ENCODE data around the gene FAM107A.

FAM107A gene, protein sequence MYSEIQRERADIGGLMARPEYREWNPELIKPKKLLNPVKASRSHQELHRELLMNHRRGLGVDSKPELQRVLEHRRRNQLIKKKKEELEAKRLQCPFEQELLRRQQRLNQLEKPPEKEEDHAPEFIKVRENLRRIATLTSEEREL

DNA sequence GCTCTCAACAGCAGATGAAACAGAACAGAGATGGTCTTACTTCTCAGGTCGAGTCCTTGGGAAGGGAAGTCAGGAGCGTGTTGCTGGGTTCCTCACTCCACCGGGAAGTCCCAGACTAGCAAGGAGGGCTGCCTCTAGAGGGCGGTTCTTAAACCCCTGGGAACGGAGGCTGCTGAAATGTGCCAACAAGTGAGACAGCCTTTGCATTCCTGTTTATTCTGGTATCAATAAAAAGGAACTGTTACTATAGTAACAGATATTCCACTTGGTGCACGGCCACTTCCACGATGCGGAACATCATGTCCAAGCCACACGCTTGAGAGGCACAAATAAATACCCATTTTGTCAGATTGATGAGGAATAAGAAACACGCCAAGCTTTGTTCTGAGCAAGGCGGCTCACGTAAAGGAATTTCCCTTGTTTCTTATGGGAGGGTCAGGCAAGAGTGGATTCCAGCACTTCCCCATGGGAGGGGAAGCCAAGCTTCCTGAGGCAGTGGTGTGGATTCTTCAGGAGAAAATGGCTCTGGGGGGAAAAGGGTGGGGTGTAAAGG, at the start of gene FAM107A:
FAM107A (minus strand) TSS at position 123 of the 553 bp plus-strand sequence. CDS start 7,531 bp downstream, outside the sequence.
- DNase-seq (ENCODE audit: low read depth) = no peak

DNA sequence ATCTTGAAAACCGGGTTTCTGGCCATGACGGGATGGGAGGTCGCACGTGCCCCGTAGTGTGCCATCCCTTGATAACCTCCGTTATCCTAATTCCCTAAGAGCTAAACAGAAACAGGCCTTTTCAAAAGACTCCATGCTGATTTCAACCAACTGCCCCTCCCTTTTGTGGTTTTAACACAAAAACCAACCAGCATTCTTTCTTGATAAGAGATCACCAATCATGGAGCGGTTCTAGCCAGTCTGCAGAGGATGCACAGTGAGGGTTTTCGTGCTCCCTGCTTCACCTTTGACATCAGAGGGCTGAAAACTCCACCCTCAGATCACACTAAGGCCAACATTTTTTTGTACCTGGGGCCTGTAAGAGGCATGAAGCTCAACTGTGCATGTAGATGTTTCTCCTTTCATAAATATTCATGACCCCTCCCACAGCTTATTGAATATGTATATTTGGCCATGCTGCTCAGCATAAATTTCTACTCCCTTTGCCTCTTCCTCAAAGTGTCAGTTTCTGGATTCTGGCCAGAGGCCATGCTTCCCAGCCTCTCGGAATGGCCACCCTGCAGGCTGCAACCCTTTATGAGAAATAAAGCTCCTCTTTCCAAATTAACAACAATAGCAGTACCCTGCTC, 48.1 kb upstream of the FAM107A start:
- no peak for DNase-seq (ENCODE audit: low read depth)

- no peak for DNase-seq (ENCODE audit: low read depth)
These were observed 47.4 kb upstream of the FAM107A start for GRCh38 chr3:58624550-58624949.

GRCh38 chr3:58623961-58624360, 46.8 kb upstream of the FAM107A start:
- no peak for DNase-seq (ENCODE audit: low read depth)

GRCh38 chr3:58623478-58623877, 46.3 kb upstream of the FAM107A start:
- DNase-seq (ENCODE audit: low read depth) = no peak

GRCh38 chr3:58622892-58623291, 45.7 kb upstream of the FAM107A start:
- no peak for DNase-seq (ENCODE audit: low read depth)

DNA sequence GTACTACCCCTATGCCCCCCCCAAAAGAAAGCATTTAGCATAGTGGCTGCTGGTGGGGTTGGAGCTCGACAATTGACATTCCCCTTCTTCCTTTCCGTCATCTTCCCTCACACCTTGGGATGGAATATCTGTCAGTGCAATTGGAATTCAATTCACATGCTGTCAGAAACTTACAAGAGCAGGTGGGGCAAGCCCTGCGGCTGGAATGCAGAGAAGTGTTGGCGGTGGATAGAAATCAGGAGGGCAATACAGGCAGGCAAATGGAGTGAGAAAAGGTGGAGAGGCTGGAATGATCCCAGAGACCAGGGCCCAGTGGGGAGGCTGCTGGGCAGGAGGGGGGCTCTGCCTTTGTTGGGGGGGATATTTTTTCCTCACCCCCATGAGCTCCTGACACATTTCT, 45.2 kb upstream of the FAM107A start:
- no peak for DNase-seq (ENCODE audit: low read depth)

DNA sequence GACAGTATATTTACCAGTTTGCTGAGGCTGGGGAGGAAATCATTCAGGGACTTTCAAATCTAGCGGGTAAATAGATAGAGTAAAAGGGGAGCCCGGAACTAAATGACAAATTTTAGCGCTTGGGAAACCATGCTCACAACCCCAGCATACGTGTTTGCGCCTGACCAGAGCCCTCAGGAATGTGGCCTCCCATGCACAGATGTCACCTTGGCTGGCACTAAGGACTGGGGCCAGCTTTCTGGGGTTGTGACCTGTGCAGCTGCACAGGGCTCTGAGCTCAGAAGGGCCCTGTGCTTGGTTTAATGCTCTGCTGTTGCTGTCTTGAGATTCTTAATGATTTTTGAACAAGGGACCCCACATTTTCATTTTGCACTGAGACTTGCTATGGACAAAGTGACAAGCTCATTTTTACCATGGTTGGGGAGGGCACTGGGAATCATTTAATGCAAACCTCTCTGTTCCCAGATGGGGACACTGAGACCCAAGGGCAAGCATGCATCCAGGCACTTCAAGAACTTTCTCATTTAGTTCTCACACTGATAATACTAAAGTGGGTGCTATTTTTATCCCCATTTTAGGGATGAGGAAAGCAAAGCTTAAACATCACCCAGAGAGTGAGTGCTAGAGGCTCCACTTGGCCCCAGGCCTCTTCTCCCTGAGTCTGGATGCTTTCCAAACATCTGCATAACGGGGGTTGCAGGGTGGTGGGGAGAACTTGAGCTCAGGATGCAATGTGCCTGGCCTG, 44.1 kb upstream of the FAM107A start:
- DNase-seq (ENCODE audit: low read depth) = no peak

GRCh38 chr3:58620421-58620820, 43.2 kb upstream of the FAM107A start:
- DNase-seq (ENCODE audit: low read depth) = no peak

DNA sequence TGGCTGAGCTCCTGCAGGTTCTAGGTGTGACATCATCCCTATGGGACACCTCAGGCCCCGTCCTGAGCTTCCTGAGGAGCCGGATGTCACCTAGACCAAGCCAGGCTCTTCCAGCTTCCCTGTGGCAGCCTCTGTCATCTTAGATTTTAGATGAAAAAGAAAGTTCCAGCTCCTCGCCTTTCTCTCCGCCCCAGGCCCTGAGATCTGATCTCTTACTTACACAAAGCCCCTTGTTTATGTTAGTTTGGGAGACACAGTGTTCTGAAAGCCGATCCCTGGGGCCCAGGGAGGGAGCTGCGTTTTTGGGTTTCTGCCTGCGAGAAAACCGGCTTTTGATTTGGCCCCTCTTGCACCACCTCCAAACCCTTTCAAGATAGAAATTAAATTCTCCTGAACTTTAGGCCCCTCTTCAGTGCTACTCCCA, 40.2 kb upstream of the FAM107A start:
- DNase-seq (ENCODE audit: low read depth) = no peak

DNA sequence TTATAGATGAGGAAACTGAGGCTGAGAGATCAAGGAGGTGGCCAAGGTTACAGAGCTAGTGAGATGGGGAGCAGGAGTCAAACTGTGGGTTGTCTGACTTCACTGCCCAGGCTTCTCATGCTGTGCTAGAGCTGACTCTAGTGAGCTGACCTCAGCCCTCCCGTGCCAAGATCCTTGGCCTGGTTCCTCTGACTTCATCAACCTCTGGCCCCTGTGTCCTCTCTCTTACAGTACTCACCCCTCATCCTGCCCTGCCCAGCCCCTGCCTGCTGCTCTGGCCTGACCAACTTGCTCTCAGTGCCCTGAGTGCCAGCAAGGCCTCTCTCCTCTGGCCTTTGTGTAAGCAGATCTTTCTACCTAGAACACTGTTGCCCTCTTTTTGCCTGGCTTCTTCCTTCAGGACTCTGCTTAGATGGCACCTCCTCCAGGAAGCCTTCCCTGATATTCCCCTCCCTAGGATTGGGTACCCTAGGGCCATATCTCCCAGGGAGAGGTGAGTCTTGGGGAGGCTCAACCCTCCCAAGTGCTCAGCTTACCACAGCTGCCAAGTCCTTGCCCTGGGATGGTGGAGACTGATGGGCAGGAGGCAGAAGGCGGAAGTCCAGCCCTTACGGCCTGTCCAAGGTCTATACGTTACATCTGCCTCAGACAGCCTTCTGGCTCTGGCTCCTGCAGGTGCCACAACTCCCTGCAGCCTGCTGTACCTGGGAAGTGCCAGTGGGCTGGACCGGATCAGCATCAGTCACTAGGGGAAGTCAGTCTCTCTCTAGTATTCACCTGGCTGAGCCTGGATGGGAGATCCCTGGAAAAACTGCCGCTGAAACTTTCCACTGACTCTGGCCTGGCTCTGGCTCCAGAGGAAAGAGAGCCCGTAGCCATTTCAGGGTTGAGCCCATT, 36.3 kb upstream of the FAM107A start:
- DNase-seq (ENCODE audit: low read depth) = no peak

GRCh38 chr3:58612830-58613229, 35.6 kb upstream of the FAM107A start:
- DNase-seq (ENCODE audit: low read depth) = no peak

DNA sequence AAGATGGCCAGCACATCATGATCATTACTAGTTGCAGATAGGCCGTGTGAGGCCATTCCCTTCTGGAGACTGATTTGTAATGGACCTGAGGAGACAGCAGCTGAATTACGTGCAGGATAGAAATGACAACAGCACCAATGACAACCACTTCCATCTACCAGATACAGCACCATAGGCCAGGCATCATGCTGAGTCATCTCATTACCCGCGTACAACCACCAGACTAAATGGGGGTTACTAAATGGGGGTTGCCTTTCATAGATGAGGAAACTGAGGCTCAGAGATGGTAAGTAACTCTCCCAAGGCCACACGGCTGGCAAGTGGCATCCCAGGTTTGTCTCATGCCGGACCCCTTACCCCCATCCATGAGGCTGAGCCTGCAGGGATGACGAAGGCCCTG, 32.8 kb upstream of the FAM107A start:
- DNase-seq (ENCODE audit: low read depth) = no peak

- DNase-seq (ENCODE audit: low read depth) = no peak
These were observed 31.5 kb upstream of the FAM107A start for GRCh38 chr3:58608648-58609047.

DNA sequence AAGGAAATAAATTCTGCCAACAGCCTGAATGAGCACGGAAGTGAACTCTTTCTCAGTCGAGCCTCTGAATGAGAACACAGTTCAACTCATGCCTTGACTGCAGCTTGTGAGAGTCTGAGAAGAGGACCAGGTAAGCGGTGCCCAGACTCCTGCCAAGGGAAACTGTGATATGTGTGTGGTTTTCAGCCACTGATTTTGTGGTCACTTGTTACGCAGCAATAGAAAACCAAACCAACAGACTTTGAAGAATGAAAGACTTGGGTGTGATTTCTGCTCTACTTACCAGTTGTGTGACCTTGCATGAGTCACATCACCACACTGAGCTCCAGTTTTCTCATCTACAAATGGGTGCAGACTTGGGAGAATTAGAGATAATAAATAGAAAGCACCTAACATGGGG, 30.6 kb upstream of the FAM107A start:
- DNase-seq (ENCODE audit: low read depth) = no peak

DNA sequence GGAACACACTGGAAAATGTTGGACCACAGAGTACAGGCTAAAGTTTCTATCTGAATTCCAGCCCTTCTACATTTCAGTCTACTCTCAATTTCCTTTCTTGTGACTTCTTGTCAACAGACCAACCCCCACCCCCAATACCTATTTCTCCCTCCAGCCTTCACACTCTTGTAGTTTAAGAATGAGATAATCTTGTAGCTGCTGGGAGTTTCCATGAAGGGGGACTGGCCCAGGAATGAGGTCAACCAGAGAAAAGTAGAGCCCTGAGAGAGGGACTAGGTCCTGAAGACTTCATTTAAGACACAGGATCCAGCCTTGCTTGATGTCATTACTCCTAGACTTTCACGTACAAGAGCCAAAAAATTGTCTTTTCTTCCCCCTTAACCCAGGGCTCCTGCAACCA, 29.5 kb upstream of the FAM107A start:
- DNase-seq (ENCODE audit: low read depth) = no peak

GRCh38 chr3:58604031-58604430, 26.8 kb upstream of the FAM107A start:
- no peak for DNase-seq (ENCODE audit: low read depth)

- DNase-seq (ENCODE audit: low read depth) = no peak
These were observed 26.4 kb upstream of the FAM107A start for GRCh38 chr3:58603606-58604005.

DNA sequence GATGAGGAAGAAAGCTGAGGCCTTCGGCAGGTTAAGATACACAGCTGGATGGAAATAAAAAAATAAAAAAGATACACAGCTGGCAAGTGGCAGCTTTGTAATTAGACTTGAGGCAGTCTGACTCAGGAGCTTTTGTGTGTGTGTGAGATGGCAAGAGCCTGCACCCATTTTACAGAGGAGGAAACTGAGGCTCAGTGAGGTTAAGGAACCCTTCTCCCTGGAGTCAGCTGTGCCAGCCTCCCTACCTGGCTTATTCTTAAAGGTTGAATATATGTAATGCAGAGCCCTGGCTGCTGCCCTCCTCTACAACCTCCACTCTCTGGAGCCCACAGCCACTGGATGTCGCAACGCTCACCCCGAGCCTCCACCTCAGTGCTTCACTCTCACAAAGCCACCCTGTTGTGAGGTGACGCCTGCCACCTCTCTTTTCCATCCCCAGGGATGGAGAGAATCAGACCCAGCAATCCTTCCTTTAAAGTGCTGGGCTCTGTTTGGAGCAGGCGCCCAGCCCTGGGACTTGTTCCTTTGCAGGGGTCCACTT, 20.6 kb upstream of the FAM107A start:
- DNase-seq (ENCODE audit: low read depth) = no peak

DNA sequence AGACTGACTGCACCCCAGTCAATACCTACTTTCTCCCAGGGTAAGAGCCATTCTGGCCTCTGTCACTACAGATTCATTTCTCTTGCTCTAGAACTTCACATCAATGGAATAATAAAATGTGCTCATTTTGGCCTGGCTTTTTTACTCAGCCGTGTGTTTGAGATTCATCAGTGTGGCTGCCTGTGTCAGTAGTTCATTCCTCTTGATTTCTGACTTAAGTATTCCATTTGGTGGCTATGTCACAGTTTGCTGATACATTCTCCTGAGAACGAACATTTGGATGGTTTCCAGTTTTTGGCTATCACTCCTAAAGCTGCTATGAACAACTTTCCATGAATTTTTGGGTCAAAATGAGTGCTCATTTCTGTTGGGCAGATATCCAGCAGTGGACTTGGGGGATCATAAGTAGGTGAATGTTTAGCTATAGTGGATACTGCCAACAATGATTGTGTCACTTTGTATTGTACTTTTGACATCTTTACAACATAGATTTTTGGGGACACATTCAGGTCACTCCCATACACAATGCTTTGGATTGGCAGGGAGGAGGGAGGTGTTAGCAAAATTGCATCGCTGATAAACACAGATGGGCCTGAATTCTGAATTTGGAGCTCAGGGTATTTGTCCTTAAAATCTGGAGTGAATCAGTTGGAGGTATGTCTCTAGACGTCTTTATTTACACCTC, 19.8 kb upstream of the FAM107A start:
- no peak for DNase-seq (ENCODE audit: low read depth)

GRCh38 chr3:58594117-58594516, 16.9 kb upstream of the FAM107A start:
- no peak for DNase-seq (ENCODE audit: low read depth)
